Stimulated activated naive CD8-positive, alpha-beta T cell treated with anti-CD3 and anti-CD28 coated beads, Interleukin-15, amount 100 ng/mL, for 72 hours (primary cell): ENCODE measurements around the gene HSPG2.
"Not testable (repeated sequence)": the region's sequence is repeated elsewhere in the genome, so short reads cannot be mapped to it uniquely, and the experiment has no call there.

Experiments
- ATAC-seq: fragments of 150-1000 bp; cut with Tn5 transposase; 2 replicates; pipeline ENCODE4 v1.10.0; 2021; ENCODE audit warnings: mild to moderate bottlenecking, moderate library complexity
- DNase-seq, 2 donors: peaks; one replicate each; pipeline ENCODE4 v3.0.0; 2021 to 2022
- H3K27ac Mint-ChIP-seq, 2 donors: one replicate each; pipeline ENCODE4 v1.8.0; 2022; ENCODE audit warnings: mild to moderate bottlenecking in 2 of 2, mixed read lengths in 2 of 2, moderate library complexity in 2 of 2
- H3K27me3 Mint-ChIP-seq: one replicate; pipeline ENCODE4 v1.8.0; 2022; ENCODE audit warnings: mixed read lengths
- H3K4me1 Mint-ChIP-seq: one replicate; pipeline ENCODE4 v1.8.0; 2022; ENCODE audit warnings: mild to moderate bottlenecking, mixed read lengths
- H3K4me3 Mint-ChIP-seq, 2 donors: one replicate each; pipeline ENCODE4 v1.8.0; 2022; ENCODE audit warnings: mild to moderate bottlenecking in 2 of 2, mixed read lengths in 2 of 2, moderate library complexity in 1 of 2
- H3K9me3 Mint-ChIP-seq, 2 donors: one replicate each; pipeline ENCODE4 v1.8.0; 2022; ENCODE audit warnings: mixed read lengths in 2 of 2

HSPG2 gene

GRCh38 chr1:21838359-21839157 lies 98.6 kb downstream of the HSPG2 start:
- H3K4me3 Mint-ChIP-seq = no peak overlapping the region
- H3K27ac Mint-ChIP-seq = no peak overlapping the region
- no peak for ATAC-seq
- peaks cover 8 to 18% of the 10 kb centered on the region in 2 donors for H3K9me3 Mint-ChIP-seq
- H3K27me3 Mint-ChIP-seq = no peaks in the 10 kb centered on the region
- H3K4me1 Mint-ChIP-seq = no peaks in the 10 kb centered on the region
- DNase-seq = no peak

- ATAC-seq (no peak), DNase-seq (no peak)
- Mint-ChIP-seq H3K27me3 (no peaks in the 10 kb centered on the region), H3K4me1 (no peaks in the 10 kb centered on the region), H3K4me3 (no peak overlapping the region), H3K9me3 (peaks cover 13 to 21% of the 10 kb centered on the region in 2 donors), H3K27ac (no peak overlapping the region)
Observed at GRCh38 chr1:21837476-21837875, 99.6 kb downstream of the HSPG2 start.

GRCh38 chr1:21836729-21837128 lies 100.4 kb downstream of the HSPG2 start:
- Mint-ChIP-seq H3K9me3 (peaks cover 13 to 21% of the 10 kb centered on the region in 2 donors), H3K4me1 (no peaks in the 10 kb centered on the region), H3K27me3 (no peaks in the 10 kb centered on the region), H3K27ac (peak overlapping the region in 1 of 2 donors; percentile 36), H3K4me3 (no peak overlapping the region)
- DNase-seq (no peak), ATAC-seq (no peak)

GRCh38 chr1:21836010-21836409 lies 101.1 kb downstream of the HSPG2 start:
- H3K27me3 Mint-ChIP-seq = no peaks in the 10 kb centered on the region
- DNase-seq = no peak
- no peak overlapping the region for H3K4me3 Mint-ChIP-seq
- H3K9me3 Mint-ChIP-seq = peaks cover 13 to 21% of the 10 kb centered on the region in 2 donors
- H3K27ac Mint-ChIP-seq = no peak overlapping the region
- no peaks in the 10 kb centered on the region for H3K4me1 Mint-ChIP-seq
- ATAC-seq = no peak

GRCh38 chr1:21834666-21835065 lies 102.4 kb downstream of the HSPG2 start:
- H3K27ac Mint-ChIP-seq = no peak overlapping the region
- DNase-seq (no peak), ATAC-seq (no peak)
- no peak overlapping the region for H3K4me3 Mint-ChIP-seq
- peaks cover 13 to 21% of the 10 kb centered on the region in 2 donors for H3K9me3 Mint-ChIP-seq
- H3K4me1 Mint-ChIP-seq = no peaks in the 10 kb centered on the region
- H3K27me3 Mint-ChIP-seq = no peaks in the 10 kb centered on the region

GRCh38 chr1:21834094-21834493 lies 103.0 kb downstream of the HSPG2 start:
- no peak overlapping the region for H3K4me3 Mint-ChIP-seq
- no peaks in the 10 kb centered on the region for H3K4me1 Mint-ChIP-seq
- H3K9me3 Mint-ChIP-seq = peaks cover 13 to 21% of the 10 kb centered on the region in 2 donors
- DNase-seq = no peak
- H3K27ac Mint-ChIP-seq = no peak overlapping the region
- no peak for ATAC-seq
- no peaks in the 10 kb centered on the region for H3K27me3 Mint-ChIP-seq

GRCh38 chr1:21833392-21833976 lies 103.6 kb downstream of the HSPG2 start:
- H3K4me1 Mint-ChIP-seq = no peaks in the 10 kb centered on the region
- ATAC-seq = no peak
- H3K27ac Mint-ChIP-seq = no peak overlapping the region

GRCh38 chr1:21831454-21831970 lies 105.6 kb downstream of the HSPG2 start:
- no peak for DNase-seq
- H3K4me1 Mint-ChIP-seq = no peaks in the 10 kb centered on the region
- H3K9me3 Mint-ChIP-seq = peaks cover 13 to 21% of the 10 kb centered on the region in 2 donors
- peak overlapping the region; percentile 19 to 82 for H3K27ac Mint-ChIP-seq
- no peak overlapping the region for H3K4me3 Mint-ChIP-seq
- no peaks in the 10 kb centered on the region for H3K27me3 Mint-ChIP-seq
- no peak for ATAC-seq

More at GRCh38 chr1:21833392-21833976, 103.6 kb downstream of the HSPG2 start:
- DNase-seq = no peak
- Mint-ChIP-seq H3K4me3 (no peak overlapping the region), H3K9me3 (peaks cover 13 to 21% of the 10 kb centered on the region in 2 donors), H3K27me3 (no peaks in the 10 kb centered on the region)

GRCh38 chr1:21830792-21831453 lies 106.2 kb downstream of the HSPG2 start:
- no peaks in the 10 kb centered on the region for H3K27me3 Mint-ChIP-seq
- peak overlapping the region in 1 of 2 donors; percentile 19 for H3K27ac Mint-ChIP-seq
- no peaks in the 10 kb centered on the region for H3K4me1 Mint-ChIP-seq
- DNase-seq = no peak
- peak; percentile 17 for ATAC-seq
- no peak overlapping the region for H3K4me3 Mint-ChIP-seq
- peaks cover 13 to 21% of the 10 kb centered on the region in 2 donors for H3K9me3 Mint-ChIP-seq

- ATAC-seq (no peak), DNase-seq (no peak)
- Mint-ChIP-seq H3K4me1 (no peaks in the 10 kb centered on the region), H3K27ac (no peak overlapping the region), H3K9me3 (peaks cover 10% of the 10 kb centered on the region in 2 donors), H3K27me3 (no peaks in the 10 kb centered on the region), H3K4me3 (no peak overlapping the region)
Observed at GRCh38 chr1:21829294-21829693, 107.8 kb downstream of the HSPG2 start.

- Mint-ChIP-seq H3K27me3 (no peaks in the 10 kb centered on the region), H3K4me1 (no peaks in the 10 kb centered on the region), H3K9me3 (peaks cover 4% of the 10 kb centered on the region in 2 donors), H3K4me3 (no peak overlapping the region), H3K27ac (peak overlapping the region in 1 of 2 donors; percentile 65)
- ATAC-seq = no peak
- no peak for DNase-seq
Observed at GRCh38 chr1:21828506-21829210, 108.5 kb downstream of the HSPG2 start.

- peak overlapping the region in 1 of 2 donors; percentile 65 for H3K27ac Mint-ChIP-seq
- ATAC-seq (no peak), DNase-seq (no peak)
- H3K9me3 Mint-ChIP-seq = peaks cover 0 to 4% of the 10 kb centered on the region in 2 donors
- no peak overlapping the region for H3K4me3 Mint-ChIP-seq
- H3K27me3 Mint-ChIP-seq = no peaks in the 10 kb centered on the region
- H3K4me1 Mint-ChIP-seq = no peaks in the 10 kb centered on the region
Observed at GRCh38 chr1:21828075-21828474, 109.0 kb downstream of the HSPG2 start.

- no peaks in the 10 kb centered on the region for H3K9me3 Mint-ChIP-seq
- no peak for ATAC-seq
- H3K4me1 Mint-ChIP-seq = no peaks in the 10 kb centered on the region
- H3K4me3 Mint-ChIP-seq = no peak overlapping the region
- no peak for DNase-seq
- H3K27me3 Mint-ChIP-seq = no peaks in the 10 kb centered on the region
- peak overlapping the region in 1 of 2 donors; percentile 67 for H3K27ac Mint-ChIP-seq
Observed at GRCh38 chr1:21827141-21827679, 109.9 kb downstream of the HSPG2 start.

GRCh38 chr1:21826694-21827093 lies 110.4 kb downstream of the HSPG2 start:
- not testable (repeated sequence) for H3K4me3 Mint-ChIP-seq, H3K27ac Mint-ChIP-seq, H3K27me3 Mint-ChIP-seq, ATAC-seq, DNase-seq, H3K9me3 Mint-ChIP-seq, H3K4me1 Mint-ChIP-seq

GRCh38 chr1:21825393-21825792 lies 111.7 kb downstream of the HSPG2 start:
- no peak overlapping the region for H3K4me3 Mint-ChIP-seq
- DNase-seq = no peak

More at GRCh38 chr1:21825393-21825792, 111.7 kb downstream of the HSPG2 start:
- ATAC-seq = no peak
- Mint-ChIP-seq H3K4me1 (no peaks in the 10 kb centered on the region), H3K27me3 (no peaks in the 10 kb centered on the region), H3K9me3 (no peaks in the 10 kb centered on the region), H3K27ac (no peak overlapping the region)
